Panc1 (cell line): ENCODE results near the gene APBB1. TPM values are rescaled to one million over a fixed set of nuclear protein-coding genes. Genes with fewer than 3 reads are reported as not detected.

Source experiments
- ATAC-seq: fragments of 200-7000 bp; cut with Tn5 transposase; 2 replicates; pipeline ENCODE4 v1.9.1; 2020; ENCODE audit warnings: mild to moderate bottlenecking, moderate library complexity
- BruUV-seq: library from RNA; stranded (reverse); fragments of 400-500 nt; replicated peaks from 2 replicates; lab custom pipeline; 2021; lab: Mats Ljungman, UMichigan
- CTCF ChIA-PET: fragments of 300-600 bp; sonication (Branson Sonifier 250); formaldehyde crosslinking; loops from one replicate; lab custom pipeline; 2022; ENCODE audit warnings: antibody characterized with exemption; lab: Charles Lee
- POLR2A ChIA-PET: fragments of 300-600 bp; sonication (Branson Sonifier 250); formaldehyde crosslinking; loops from one replicate; lab custom pipeline; 2022; ENCODE audit warnings: antibody characterized with exemption; lab: Charles Lee
- DNase-seq: peaks from one replicate; pipeline ENCODE4 v3.0.0-alpha.2; 2010; ENCODE audit warnings: low read depth, low spot score
- H3K27ac ChIP-seq: 2 replicates; pipeline ENCODE4 v1.5.1; 2011; ENCODE audit warnings: mild to moderate bottlenecking, low read length, inconsistent platforms
- H3K27me3 ChIP-seq: fragments of 200-500 bp; sonication (Bioruptor generic); 2 replicates; pipeline ENCODE4 v1.6.0; 2014; ENCODE audit warnings: low read length, inconsistent platforms; ENCODE audit not compliant: control insufficient read depth, insufficient read depth
- H3K36me3 ChIP-seq: fragments of 200-500 bp; sonication (Bioruptor generic); 2 replicates; pipeline ENCODE4 v1.5.1; 2014; ENCODE audit warnings: inconsistent platforms, mild to moderate bottlenecking, low read length, moderate library complexity; ENCODE audit not compliant: control insufficient read depth, insufficient read depth
- H3K4me1 ChIP-seq: 2 replicates; pipeline ENCODE4 v1.5.1; 2011; ENCODE audit warnings: inconsistent platforms, mild to moderate bottlenecking, low read length, moderate library complexity; ENCODE audit not compliant: control insufficient read depth, insufficient read depth
- H3K4me3 ChIP-seq, 2 experiments: 2 replicates each; pipeline ENCODE4 v1.5.1; 2011 to 2012; ENCODE audit warnings: low read depth in 2 of 2, low read length in 2 of 2, mild to moderate bottlenecking in 2 of 2, inconsistent platforms in 1 of 2, moderate library complexity in 1 of 2
- H3K9me3 ChIP-seq: fragments of 200-500 bp; sonication (Bioruptor generic); 2 replicates; pipeline ENCODE4 v1.5.1; 2014; ENCODE audit warnings: low read depth, mild to moderate bottlenecking, inconsistent platforms, low read length, moderate library complexity; ENCODE audit not compliant: control insufficient read depth, insufficient read depth
- CTCF ChIP-seq: fragments of 450-650 bp; IDR thresholded peaks from 2 replicates; pipeline ENCODE4 v1.5.1; 2017; ENCODE audit warnings: mild to moderate bottlenecking
- POLR2AphosphoS5 ChIP-seq: IDR thresholded peaks from 2 replicates; pipeline ENCODE4 v1.6.1; 2012; ENCODE audit warnings: mild to moderate bottlenecking, low read depth, low read length, moderate library complexity
- REST ChIP-seq, 2 experiments: IDR thresholded peaks; 2 replicates each; pipeline ENCODE4 v1.6.1; 2011 to 2012; ENCODE audit warnings: low read depth in 2 of 2, control low read depth in 1 of 2, low read length in 1 of 2, mild to moderate bottlenecking in 1 of 2, moderate library complexity in 1 of 2; ENCODE audit not compliant: insufficient read depth in 1 of 2
- SIN3A ChIP-seq: IDR thresholded peaks from 2 replicates; pipeline ENCODE4 v1.6.1; 2012; ENCODE audit warnings: low read depth, mild to moderate bottlenecking, low read length, moderate library complexity, borderline replicate concordance; ENCODE audit not compliant: insufficient read depth
- TCF7L2 ChIP-seq: IDR thresholded peaks from 2 replicates; pipeline ENCODE4 v1.6.1; 2011; ENCODE audit warnings: mild to moderate bottlenecking, low read depth, low read length, inconsistent platforms
- in situ Hi-C: cut with HindIII; loops from 2 replicates; pipeline ENCODE4 v1.10.0; 2016; ENCODE audit warnings: low sequenced_read_pairs, low pct_unique_long_range_greater_than_20kb
- intact Hi-C: fragments of 100-400 bp; cut with micrococcal nuclease; formaldehyde crosslinking; loops from one replicate; pipeline ENCODE4 v1.10.0; 2022; ENCODE audit not compliant: unreplicated experiment
- total RNA-seq: library from RNA; stranded (reverse); gene quantifications from one replicate; pipeline ENCODE4 v1.2.1, GENCODE V29; 2021; ENCODE audit not compliant: unreplicated experiment

APBB1 gene
- total RNA-seq, 1 experiment from 2014 or later = 9.6 TPM

- H3K4me3 ChIP-seq = no peak overlapping the region
- in situ Hi-C loops (no loop called here), intact Hi-C loops (no loop called here)
- ChIA-PET CTCF (interaction anchor here (0.7 kb wide), 3 partner anchors 20 to 1808 kb away, joined by 5 to 10 read pairs (median 10); no protein-coding TSS in a partner anchor), POLR2A (no interaction called here)
- DNase-seq = no peak
- no TSS peak for BruUV-seq
- no peaks in the 10 kb centered on the region; the same call in 1 of the 2 replicates for H3K27me3 ChIP-seq
- H3K9me3 ChIP-seq = no peaks in the 10 kb centered on the region
- no peaks in the 10 kb centered on the region for H3K36me3 ChIP-seq
- ATAC-seq = no peak
- no peak overlapping the region for H3K27ac ChIP-seq
- TF ChIP-seq TCF7L2 (no peak), POLR2AphosphoS5 (no peak), REST (IDR thresholded peaks at IDR 0.05; ENCODE audit: insufficient read depth in 1 of 2, low read depth in 2 of 2, low read length in 1 of 2) (no peak), CTCF (no peak), SIN3A (no peak)
- no peaks in the 10 kb centered on the region for H3K4me1 ChIP-seq
These were observed 58.7 kb downstream of the APBB1 start for GRCh38 chr11:6360183-6360582.

GRCh38 chr11:6357222-6357621, 61.7 kb downstream of the APBB1 start:
- ATAC-seq = peak; percentile 52; the same call in 1 of the 2 replicates
- Histone ChIP-seq H3K36me3 (no peaks in the 10 kb centered on the region), H3K27me3 (no peaks in the 10 kb centered on the region), H3K27ac (no peak overlapping the region), H3K4me1 (no peaks in the 10 kb centered on the region), H3K9me3 (no peaks in the 10 kb centered on the region), H3K4me3 (no peak overlapping the region)
- in situ Hi-C loops (no loop called here), intact Hi-C loops (no loop called here)
- DNase-seq = no peak
- POLR2A ChIA-PET = no interaction called here
- CTCF ChIA-PET = no interaction called here
- no peak for TF ChIP-seq POLR2AphosphoS5
- TF ChIP-seq CTCF = no peak
- no peak for TF ChIP-seq REST (IDR thresholded peaks at IDR 0.05; ENCODE audit: insufficient read depth in 1 of 2, low read depth in 2 of 2, low read length in 1 of 2)
- no peak for TF ChIP-seq TCF7L2
- no peak for TF ChIP-seq SIN3A
- BruUV-seq = no TSS peak
